Neural progenitor cell (in vitro differentiated cells): ENCODE data around the gene TNRC6C.

Experiments
- CTCF ChIP-seq: fragments of 200-600 bp; sonication (generic); IDR thresholded peaks from 2 replicates; pipeline ENCODE4 v1.5.1; 2017; ENCODE audit warnings: antibody characterized with exemption, mild to moderate bottlenecking
- EZH2 ChIP-seq: fragments of 200-600 bp; sonication (generic); IDR thresholded peaks from 2 replicates; pipeline ENCODE4 v1.6.1; 2017; ENCODE audit warnings: antibody characterized with exemption, mild to moderate bottlenecking, moderate library complexity

GRCh38 chr17:77925831-77926543, 32.5 kb upstream of the TNRC6C start:
- no peak for TF ChIP-seq EZH2
- TF ChIP-seq CTCF, result no peak
